ENCODE data around the gene HNRNPUL2. TPM values are rescaled to one million over a fixed set of nuclear protein-coding genes. Genes with fewer than 3 reads are reported as not detected.
"Not testable (repeated sequence)": the region's sequence is repeated elsewhere in the genome, so short reads cannot be mapped to it uniquely, and the experiment has no call there.

HNRNPUL2 gene
- total and polyA plus RNA-seq, 2 of the 8 experiments (the other 6 are each of a cell fraction or from before 2014, with no cell fraction given), result 14.9 to 46.4 TPM

DNA sequence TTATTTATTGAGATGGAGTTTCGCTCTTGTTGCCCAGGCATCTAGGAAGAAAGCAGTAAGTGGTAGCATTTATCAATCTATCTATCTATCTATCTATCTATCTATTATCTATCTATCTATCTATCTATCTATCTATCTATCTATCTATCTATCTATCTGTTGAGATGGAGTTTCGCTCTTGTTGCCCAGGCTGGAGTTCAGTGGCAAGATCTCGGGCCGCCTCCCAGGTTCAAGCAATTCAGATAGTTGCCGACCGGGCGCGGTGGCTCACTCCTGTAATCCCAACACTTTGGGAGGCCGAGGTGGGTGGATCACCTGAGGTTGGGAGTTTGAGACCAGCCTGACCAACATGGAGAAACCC lies 33.6 kb upstream of the HNRNPUL2 start:
- not testable (repeated sequence) for H3K18ac ChIP-seq (ENCODE audit: extremely low read depth, low read length); DNase-seq (ENCODE audit: low read depth in 1 of 2, low spot score in 2 of 2); H3K4me1 ChIP-seq (replicated peaks in 1 of 4; ENCODE audit: control insufficient read depth in 3 of 4, insufficient read depth in 4 of 4, low read length in 3 of 4); H4K20me1 ChIP-seq (replicated peaks in 1 of 2; ENCODE audit: control insufficient read depth in 1 of 2, insufficient read depth in 2 of 2, low read length in 2 of 2); H2BK15ac ChIP-seq (ENCODE audit: low read length); H3K9me3 ChIP-seq (ENCODE audit: insufficient read depth in 2 of 2, low read depth in 1 of 2, low read length in 1 of 2); H2BK12ac ChIP-seq (ENCODE audit: low read depth, low read length); H3K4ac ChIP-seq (replicated peaks; ENCODE audit: insufficient read length, low read depth, low read length); H3K23me2 ChIP-seq (ENCODE audit: low read depth, low read length); H4K5ac ChIP-seq (ENCODE audit: insufficient read length, low read depth, low read length); H3K27me3 ChIP-seq (replicated peaks in 1 of 4; ENCODE audit: control insufficient read depth in 3 of 4, extremely low read depth in 1 of 4, insufficient read depth in 3 of 4, low read length in 3 of 4); H4K8ac ChIP-seq (ENCODE audit: extremely low read depth, insufficient read depth, low read length); H3K23ac ChIP-seq (ENCODE audit: insufficient read length); H3K9ac ChIP-seq (replicated peaks in 1 of 4; ENCODE audit: extremely low read depth in 1 of 4, low read depth in 3 of 4, low read length in 3 of 4); H3K79me1 ChIP-seq (ENCODE audit: low read depth, low read length); H3K14ac ChIP-seq (ENCODE audit: insufficient read length); H3K27ac ChIP-seq (ENCODE audit: low read depth, low read length); H3K56ac ChIP-seq (replicated peaks; ENCODE audit: insufficient read length, low read depth, low read length); FAIRE-seq; H2BK5ac ChIP-seq (ENCODE audit: low read depth, low read length); H2AFZ ChIP-seq (ENCODE audit: low read length); H2BK20ac ChIP-seq (ENCODE audit: low read length); H4K91ac ChIP-seq (replicated peaks; ENCODE audit: insufficient read length, low read length); H2AK5ac ChIP-seq (ENCODE audit: low read depth, low read length); H2BK120ac ChIP-seq (replicated peaks; ENCODE audit: low read depth, low read length)
- H3K79me2 ChIP-seq (ENCODE audit: control insufficient read depth in 1 of 2, insufficient read depth in 2 of 2, low read length in 2 of 2), result peaks cover 3 to 26% of the 10 kb centered on the region in 2 experiments
- ChIA-PET CTCF (ENCODE audit: partially characterized antibody) (interaction anchor here (0.6 to 2.3 kb wide), 4 partner anchors 8 to 27 kb away, joined by 4 to 11 read pairs (median 4); partner anchors contain the start of gene TAF6L), POLR2A (ENCODE audit: partially characterized antibody) (interaction anchor here (0.6 to 11.5 kb wide), 17 partner anchors 8 to 279 kb away, joined by 3 to 145 read pairs (median 8); partner anchors contain the start of genes C11orf98, CSKMT, EEF1G and HNRNPUL2)
- H3K4me3 ChIP-seq (ENCODE audit: extremely low read depth in 1 of 4, insufficient read depth in 2 of 4, low read depth in 3 of 4, low read length in 4 of 4), result peak overlapping the region in 1 of 4 experiments; percentile 83; a peak in 3 of 8 replicates
- peaks cover 6 to 14% (median 7%) of the 10 kb centered on the region in 4 experiments; a peak in 7 of 8 replicates for H3K36me3 ChIP-seq (ENCODE audit: control insufficient read depth in 2 of 4, insufficient read depth in 4 of 4, low read length in 3 of 4)
- WGBS, 2 experiments (ENCODE audit: extremely low coverage in 1 of 2, insufficient coverage in 1 of 2, insufficient read length in 1 of 2, insufficient replicate concordance in 2 of 2, low coverage in 1 of 2, low lambda C conversion rate in 2 of 2, missing lambda C conversion rate in 1 of 2), result 65% methylated on average over 9 of the region's 9 CpGs; no CpG with 5 or more reads in 1 of the 2 experiments
- peak overlapping the region in 1 of 2 experiments; percentile 19; a peak in 1 of 4 replicates for H3K4me2 ChIP-seq (ENCODE audit: insufficient read depth in 1 of 2, low read depth in 2 of 2, low read length in 2 of 2)
